Panc1 (cell line): ENCODE measurements around the gene N4BP3.

Experiments used
- TCF7L2 ChIP-seq: IDR thresholded peaks from 2 replicates; pipeline ENCODE4 v1.6.1; 2011; ENCODE audit warnings: mild to moderate bottlenecking, low read depth, low read length, inconsistent platforms
- TF ChIP-seq, protein P1 (sequence below): fragments of 450-650 bp; IDR thresholded peaks from 2 replicates; pipeline ENCODE4 v1.5.1; 2017; ENCODE audit warnings: mild to moderate bottlenecking

DNA sequence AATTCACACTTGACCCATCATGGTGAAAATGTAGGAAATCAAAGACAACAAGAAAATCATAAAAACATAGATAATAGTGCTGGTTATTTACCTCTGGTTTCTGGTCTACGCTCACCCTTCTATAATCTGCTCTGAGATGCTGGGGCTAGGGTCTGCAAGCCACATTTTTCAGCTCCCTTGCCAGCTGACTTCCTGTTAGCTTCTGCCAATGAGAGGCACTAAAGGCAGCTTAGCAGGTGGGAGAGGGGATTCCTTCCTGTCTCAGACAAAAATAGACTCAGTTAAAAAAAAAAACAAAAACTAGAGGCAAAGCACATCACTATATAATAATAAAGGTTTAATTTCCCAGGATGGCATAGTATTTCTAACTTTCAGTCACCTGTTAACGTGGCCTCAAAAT, 20.2 kb upstream of the N4BP3 start:
- TF ChIP-seq, protein P1, sequence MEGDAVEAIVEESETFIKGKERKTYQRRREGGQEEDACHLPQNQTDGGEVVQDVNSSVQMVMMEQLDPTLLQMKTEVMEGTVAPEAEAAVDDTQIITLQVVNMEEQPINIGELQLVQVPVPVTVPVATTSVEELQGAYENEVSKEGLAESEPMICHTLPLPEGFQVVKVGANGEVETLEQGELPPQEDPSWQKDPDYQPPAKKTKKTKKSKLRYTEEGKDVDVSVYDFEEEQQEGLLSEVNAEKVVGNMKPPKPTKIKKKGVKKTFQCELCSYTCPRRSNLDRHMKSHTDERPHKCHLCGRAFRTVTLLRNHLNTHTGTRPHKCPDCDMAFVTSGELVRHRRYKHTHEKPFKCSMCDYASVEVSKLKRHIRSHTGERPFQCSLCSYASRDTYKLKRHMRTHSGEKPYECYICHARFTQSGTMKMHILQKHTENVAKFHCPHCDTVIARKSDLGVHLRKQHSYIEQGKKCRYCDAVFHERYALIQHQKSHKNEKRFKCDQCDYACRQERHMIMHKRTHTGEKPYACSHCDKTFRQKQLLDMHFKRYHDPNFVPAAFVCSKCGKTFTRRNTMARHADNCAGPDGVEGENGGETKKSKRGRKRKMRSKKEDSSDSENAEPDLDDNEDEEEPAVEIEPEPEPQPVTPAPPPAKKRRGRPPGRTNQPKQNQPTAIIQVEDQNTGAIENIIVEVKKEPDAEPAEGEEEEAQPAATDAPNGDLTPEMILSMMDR: no peak
- no peak for TF ChIP-seq TCF7L2
